ENCODE results near the gene HMOX1. TPM values are rescaled to one million over a fixed set of nuclear protein-coding genes. Genes with fewer than 3 reads are reported as not detected.
"Not testable (repeated sequence)": the region's sequence is repeated elsewhere in the genome, so short reads cannot be mapped to it uniquely, and the experiment has no call there.

HMOX1 gene
- total RNA-seq, 1 experiment from 2014 or later = 26.4 TPM

- ChIA-PET CTCF (no interaction called here), RAD21 (ENCODE audit: low non-redundant PET in 1 of 2, low total read pairs in 2 of 2, uncharacterized antibody in 2 of 2, unreplicated experiment in 2 of 2) (no interaction called here), POLR2A (no interaction called here)
- TF ChIP-seq ZNF274 (IDR thresholded peaks at IDR 0.05; ENCODE audit: low read depth, low read length) (no peak), SP1 (IDR thresholded peaks at IDR 0.05; ENCODE audit: low read depth) (0 out of 2 replicates have a peak, but pooled peaks have one; percentile 20)
- Histone ChIP-seq H3K4me1 (ENCODE audit: control insufficient read depth in 1 of 2, insufficient read depth in 2 of 2, low read length in 2 of 2) (peaks cover 0 to 4% of the 10 kb centered on the region in 2 experiments; a peak in 1 of 4 replicates), H3K9ac (ENCODE audit: low read length) (no peak overlapping the region), H3K4me2 (ENCODE audit: low read length) (no peak overlapping the region), H3K79me2 (ENCODE audit: insufficient read depth, low read length) (no peaks in the 10 kb centered on the region), H3K27me3 (ENCODE audit: insufficient read depth, low read length) (no peaks in the 10 kb centered on the region), H3K27ac (ENCODE audit: low read depth, low read length) (no peak overlapping the region; the same call in 1 of the 2 replicates), H4K20me1 (ENCODE audit: insufficient read depth) (no peaks in the 10 kb centered on the region), H3K36me3 (ENCODE audit: control insufficient read depth in 1 of 2, insufficient read depth in 2 of 2, low read length in 2 of 2) (peaks cover 2 to 19% of the 10 kb centered on the region in 2 experiments; a peak in 2 of 4 replicates), H3K4me3 (replicated peaks in 1 of 2; ENCODE audit: low read depth in 1 of 2, low read length in 2 of 2) (no peak overlapping the region), H2AFZ (ENCODE audit: low read depth, low read length, poor library complexity, severe bottlenecking) (no peak overlapping the region), H3K9me2 (ENCODE audit: insufficient read depth) (no peaks in the 10 kb centered on the region), H3K9me3 (ENCODE audit: control insufficient read depth in 1 of 2, insufficient read depth in 1 of 2, low read depth in 1 of 2, low read length in 2 of 2) (peaks cover 8 to 11% of the 10 kb centered on the region in 2 experiments; a peak in 2 of 4 replicates)
- BruUV-seq (replicated peaks) = no TSS peak
- peak; percentile 38 for DNase-seq (ENCODE audit: low read depth, low spot score)
- ATAC-seq = peak; percentile 85
- intact Hi-C loops (cut with micrococcal nuclease) = loop anchor here (10.0 kb wide), 1 partner anchor 688 kb away; no protein-coding TSS in a partner anchor
Observed at GRCh38 chr22:35437049-35437448, 56.2 kb downstream of the HMOX1 start.

GRCh38 chr22:35438673-35439364 lies 57.9 kb downstream of the HMOX1 start:
- POLR2A ChIA-PET; RAD21 ChIA-PET (ENCODE audit: low non-redundant PET in 1 of 2, low total read pairs in 2 of 2, uncharacterized antibody in 2 of 2, unreplicated experiment in 2 of 2); H3K9ac ChIP-seq (ENCODE audit: low read length); BruUV-seq (replicated peaks); ATAC-seq; H3K79me2 ChIP-seq (ENCODE audit: insufficient read depth, low read length); H3K4me2 ChIP-seq (ENCODE audit: low read length); DNase-seq (ENCODE audit: low read depth, low spot score); H3K9me2 ChIP-seq (ENCODE audit: insufficient read depth); H3K36me3 ChIP-seq (ENCODE audit: control insufficient read depth in 1 of 2, insufficient read depth in 2 of 2, low read length in 2 of 2); H3K27me3 ChIP-seq (ENCODE audit: insufficient read depth, low read length); H4K20me1 ChIP-seq (ENCODE audit: insufficient read depth); H3K9me3 ChIP-seq (ENCODE audit: control insufficient read depth in 1 of 2, insufficient read depth in 1 of 2, low read depth in 1 of 2, low read length in 2 of 2); CTCF ChIA-PET; H2AFZ ChIP-seq (ENCODE audit: low read depth, low read length, poor library complexity, severe bottlenecking); H3K4me3 ChIP-seq (replicated peaks in 1 of 2; ENCODE audit: low read depth in 1 of 2, low read length in 2 of 2); H3K27ac ChIP-seq (ENCODE audit: low read depth, low read length); H3K4me1 ChIP-seq (ENCODE audit: control insufficient read depth in 1 of 2, insufficient read depth in 2 of 2, low read length in 2 of 2): not testable (repeated sequence)
- intact Hi-C loops (cut with micrococcal nuclease) = loop anchor here (10.0 kb wide), 1 partner anchor 686 kb away; no protein-coding TSS in a partner anchor

Measured in HCT116 (cell line).